Activated CD8-positive, alpha-beta T cell treated with anti-CD3 and anti-CD28 coated beads, Interleukin-2, amount 10 ng/mL, durations not matched to agents 7 days and 5 days (primary cell): ENCODE data around the gene FBRSL1. TPM values are rescaled to one million over a fixed set of nuclear protein-coding genes. Genes with fewer than 3 reads are reported as not detected.
A peak's percentile ranks its signal among the peaks of the same experiment; 100 is the strongest.
"Not testable (repeated sequence)": the region's sequence is repeated elsewhere in the genome, so short reads cannot be mapped to it uniquely, and the experiment has no call there.

Source experiments
- ATAC-seq: fragments of 150-1000 bp; cut with Tn5 transposase; one replicate; pipeline ENCODE4 v1.10.0; 2021; ENCODE audit warnings: moderate library complexity
- CTCF ChIA-PET: fragments of 350-600 bp; sonication (Branson Sonifier 250); formaldehyde crosslinking; loops from one replicate; lab custom pipeline; 2021; ENCODE audit warnings: antibody characterized with exemption; lab: Charles Lee
- POLR2A ChIA-PET: fragments of 350-600 bp; sonication (Branson Sonifier 250); formaldehyde crosslinking; loops from one replicate; lab custom pipeline; 2021; ENCODE audit warnings: antibody characterized with exemption; lab: Charles Lee
- DNase-seq: peaks from one replicate; pipeline ENCODE4 v3.0.0-alpha.2; 2020
- H3K27ac Mint-ChIP-seq: one replicate; pipeline ENCODE4 v1.8.0; 2021; ENCODE audit warnings: mild to moderate bottlenecking, mixed read lengths
- H3K27me3 Mint-ChIP-seq: one replicate; pipeline ENCODE4 v1.8.0; 2021; ENCODE audit warnings: low read depth, mixed read lengths
- H3K36me3 Mint-ChIP-seq: one replicate; pipeline ENCODE4 v1.8.0; 2021; ENCODE audit warnings: low read depth, mixed read lengths
- H3K4me1 Mint-ChIP-seq: one replicate; pipeline ENCODE4 v1.8.0; 2021; ENCODE audit warnings: low read depth, mixed read lengths
- H3K4me3 Mint-ChIP-seq: one replicate; pipeline ENCODE4 v1.8.0; 2021; ENCODE audit warnings: mild to moderate bottlenecking, mixed read lengths
- H3K9me3 Mint-ChIP-seq: one replicate; pipeline ENCODE4 v1.8.0; 2022; ENCODE audit warnings: mixed read lengths; ENCODE audit not compliant: insufficient read depth
- total RNA-seq, 2 experiments: library from RNA; stranded (reverse); gene quantifications; one replicate each; pipeline ENCODE4 v1.2.3, GENCODE V29; 2021

FBRSL1 gene
- 10 to 100 TPM; 51.2 to 58.5 TPM for total RNA-seq

- ChIA-PET CTCF (no interaction called here), POLR2A (interaction anchor here (1.6 to 2.8 kb wide), 6 partner anchors 10 to 61 kb away, joined by 3 to 12 read pairs (median 8); no protein-coding TSS in a partner anchor)
- Mint-ChIP-seq H3K36me3 (peaks cover 8% of the 10 kb centered on the region), H3K9me3 (no peaks in the 10 kb centered on the region), H3K4me1 (peaks cover 60% of the 10 kb centered on the region), H3K27me3 (no peaks in the 10 kb centered on the region), H3K27ac (peak within 1 kb of the TSS; percentile 96), H3K4me3 (peak within 1 kb of the TSS; percentile 81)
- peak; percentile 72 for ATAC-seq
- DNase-seq: peak; percentile 95
These were observed at the start of gene FBRSL1 for GRCh38 chr12:132489602-132490266. TSS of gene FBRSL1 (plus strand) at chr12:132490151.

GRCh38 chr12:132440420-132440819, 49.5 kb upstream of the FBRSL1 start:
- H3K27ac Mint-ChIP-seq: peak overlapping the region; percentile 43
- ATAC-seq, H3K4me3 Mint-ChIP-seq, H3K27me3 Mint-ChIP-seq, H3K9me3 Mint-ChIP-seq, DNase-seq, CTCF ChIA-PET, H3K36me3 Mint-ChIP-seq: not testable (repeated sequence)
- POLR2A ChIA-PET: interaction anchor here (1.2 kb wide), 1 partner anchor 10 kb away, joined by 4 read pairs; no protein-coding TSS in a partner anchor
- peaks cover 47% of the 10 kb centered on the region for H3K4me1 Mint-ChIP-seq

- Mint-ChIP-seq H3K27ac (no peak overlapping the region), H3K9me3 (no peaks in the 10 kb centered on the region), H3K27me3 (no peaks in the 10 kb centered on the region), H3K4me1 (peaks cover 58% of the 10 kb centered on the region), H3K36me3 (peaks cover 4% of the 10 kb centered on the region), H3K4me3 (no peak overlapping the region)
- ChIA-PET CTCF (no interaction called here), POLR2A (interaction anchor here (0.8 kb wide), 1 partner anchor 670 kb away, joined by 3 read pairs; no protein-coding TSS in a partner anchor)
- DNase-seq: no peak
- ATAC-seq: no peak
These were observed 47.8 kb upstream of the FBRSL1 start for GRCh38 chr12:132441871-132442863.

GRCh38 chr12:132443091-132443490, 46.9 kb upstream of the FBRSL1 start:
- H3K27ac Mint-ChIP-seq: peak overlapping the region; percentile 76
- peaks cover 59% of the 10 kb centered on the region for H3K4me1 Mint-ChIP-seq
- no peak overlapping the region for H3K4me3 Mint-ChIP-seq
- no peaks in the 10 kb centered on the region for H3K27me3 Mint-ChIP-seq
- CTCF ChIA-PET: no interaction called here
- DNase-seq: no peak
- no peak for ATAC-seq
- peaks cover 4% of the 10 kb centered on the region for H3K36me3 Mint-ChIP-seq
- H3K9me3 Mint-ChIP-seq: no peaks in the 10 kb centered on the region
- POLR2A ChIA-PET: no interaction called here

GRCh38 chr12:132444283-132444682, 45.7 kb upstream of the FBRSL1 start:
- Mint-ChIP-seq H3K36me3 (peaks cover 4% of the 10 kb centered on the region), H3K4me1 (peaks cover 58% of the 10 kb centered on the region), H3K27me3 (no peaks in the 10 kb centered on the region), H3K9me3 (no peaks in the 10 kb centered on the region), H3K27ac (peak overlapping the region; percentile 100), H3K4me3 (peak overlapping the region; percentile 90)
- ATAC-seq (no peak), DNase-seq (no peak)
- ChIA-PET POLR2A (no interaction called here), CTCF (no interaction called here)

GRCh38 chr12:132444957-132445883, 44.7 kb upstream of the FBRSL1 start:
- Mint-ChIP-seq H3K4me3 (peak overlapping the region; percentile 90), H3K36me3 (peaks cover 4% of the 10 kb centered on the region), H3K27ac (peak overlapping the region; percentile 100), H3K27me3 (no peaks in the 10 kb centered on the region), H3K9me3 (no peaks in the 10 kb centered on the region), H3K4me1 (peaks cover 60% of the 10 kb centered on the region)
- ATAC-seq: peak; percentile 86
- CTCF ChIA-PET: no interaction called here
- POLR2A ChIA-PET: interaction anchor here (0.6 to 2.6 kb wide), 5 partner anchors 18 to 261 kb away, joined by 3 to 10 read pairs (median 3); no protein-coding TSS in a partner anchor
- DNase-seq: peak; percentile 89

GRCh38 chr12:132445884-132446632, 43.9 kb upstream of the FBRSL1 start:
- DNase-seq: peak; percentile 75
- peak overlapping the region; percentile 100 for H3K27ac Mint-ChIP-seq
- H3K4me3 Mint-ChIP-seq: peak overlapping the region; percentile 90
- H3K27me3 Mint-ChIP-seq: no peaks in the 10 kb centered on the region
- ATAC-seq: peak; percentile 32
- ChIA-PET POLR2A (interaction anchor here (0.6 to 2.6 kb wide), 6 partner anchors 12 to 262 kb away, joined by 3 to 10 read pairs (median 3); no protein-coding TSS in a partner anchor), CTCF (interaction anchor here (1.7 kb wide), 1 partner anchor 31 kb away, joined by 4 read pairs; no protein-coding TSS in a partner anchor)
- H3K36me3 Mint-ChIP-seq: peaks cover 4% of the 10 kb centered on the region
- peaks cover 63% of the 10 kb centered on the region for H3K4me1 Mint-ChIP-seq
- no peaks in the 10 kb centered on the region for H3K9me3 Mint-ChIP-seq

- no peak for ATAC-seq
- CTCF ChIA-PET: interaction anchor here (1.7 kb wide), 1 partner anchor 31 kb away, joined by 4 read pairs; no protein-coding TSS in a partner anchor
- POLR2A ChIA-PET: interaction anchor here (0.8 to 2.6 kb wide), 4 partner anchors 13 to 42 kb away, joined by 3 to 10 read pairs (median 3); no protein-coding TSS in a partner anchor
- Mint-ChIP-seq H3K27ac (peak overlapping the region; percentile 100), H3K4me1 (peaks cover 64% of the 10 kb centered on the region), H3K27me3 (no peaks in the 10 kb centered on the region), H3K9me3 (no peaks in the 10 kb centered on the region), H3K4me3 (no peak overlapping the region), H3K36me3 (peaks cover 4% of the 10 kb centered on the region)
- no peak for DNase-seq
These were observed 43.2 kb upstream of the FBRSL1 start for GRCh38 chr12:132446633-132447326.

- DNase-seq (no peak), ATAC-seq (no peak)
- Mint-ChIP-seq H3K4me3 (no peak overlapping the region), H3K36me3 (peaks cover 4% of the 10 kb centered on the region), H3K9me3 (no peaks in the 10 kb centered on the region), H3K27ac (no peak overlapping the region), H3K4me1 (peaks cover 67% of the 10 kb centered on the region), H3K27me3 (no peaks in the 10 kb centered on the region)
- ChIA-PET CTCF (interaction anchor here (0.9 to 1.7 kb wide), 2 partner anchors 15 to 32 kb away, joined by 4 to 5 read pairs; no protein-coding TSS in a partner anchor), POLR2A (interaction anchor here (0.8 to 2.6 kb wide), 3 partner anchors 18 to 41 kb away, joined by 3 to 10 read pairs (median 3); no protein-coding TSS in a partner anchor)
These were observed 42.6 kb upstream of the FBRSL1 start for GRCh38 chr12:132447327-132447720.
